ENCODE results near the gene FRMPD4. TPM values are rescaled to one million over a fixed set of nuclear protein-coding genes. Genes with fewer than 3 reads are reported as not detected.

The FRMPD4 gene
- total RNA-seq, 1 experiment from 2014 or later: 1.4 TPM

DNA sequence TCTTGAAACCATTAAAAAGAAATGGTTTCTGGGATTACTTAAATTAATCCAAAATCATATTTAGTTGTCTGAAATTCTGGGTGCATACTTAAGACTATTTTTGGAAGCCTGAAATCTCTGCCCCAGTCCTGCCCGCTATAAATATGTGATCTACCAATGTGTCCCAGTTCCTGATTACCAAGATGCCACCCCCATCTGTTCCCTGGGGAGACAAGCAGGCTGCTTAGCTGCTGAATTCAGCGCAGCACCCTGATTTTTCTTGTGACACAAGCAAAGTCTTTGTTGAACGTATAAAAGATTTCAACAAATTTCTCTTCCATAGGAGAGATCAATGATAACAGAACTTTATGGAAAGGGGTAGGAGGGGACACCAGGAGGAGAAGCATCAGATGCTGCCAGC, 552.4 kb downstream of the FRMPD4 start:
- CTCF ChIA-PET: interaction anchor here (2.5 kb wide), 1 partner anchor 193 kb away, joined by 5 read pairs; no protein-coding TSS in a partner anchor

DNA sequence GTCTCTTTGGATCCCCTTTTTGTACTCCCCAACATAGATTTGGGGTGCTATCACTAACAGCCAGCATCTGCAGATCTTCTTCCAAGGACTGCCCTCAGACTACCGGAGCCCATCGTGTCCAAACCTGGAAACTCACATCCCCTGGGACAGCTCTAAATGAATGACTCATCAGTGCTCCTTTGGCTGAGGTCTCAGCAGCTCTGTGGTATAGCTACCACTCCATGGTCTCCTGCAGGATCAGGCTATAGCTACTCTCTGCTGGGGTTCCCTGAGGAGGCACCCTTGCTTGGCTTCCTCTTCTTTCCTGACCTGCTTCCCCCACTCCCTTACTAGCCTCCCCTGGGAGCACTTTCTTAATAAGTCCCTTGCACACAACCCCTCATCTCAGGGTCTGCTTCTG, 555.5 kb downstream of the FRMPD4 start:
- Mint-ChIP-seq H3K4me3 (no peak overlapping the region), H3K27me3 (ENCODE audit: low read depth) (no peaks in the 10 kb centered on the region), H3K27ac (no peak overlapping the region), H3K36me3 (no peaks in the 10 kb centered on the region), H3K4me1 (no peaks in the 10 kb centered on the region), H3K9me3 (no peaks in the 10 kb centered on the region)
- CTCF ChIA-PET: interaction anchor here (1.8 kb wide), 1 partner anchor 196 kb away, joined by 5 read pairs; no protein-coding TSS in a partner anchor
- ATAC-seq (no peak), DNase-seq (ENCODE audit: low spot score) (no peak)
- POLR2A ChIA-PET: no interaction called here
- TF ChIP-seq ZNF416 (CRISPR knock-in tag; IDR thresholded peaks at IDR 0.05) (no peak), SMAD3 (CRISPR knock-in tag; IDR thresholded peaks at IDR 0.05; ENCODE audit: borderline replicate concordance) (no peak), TEAD1 (CRISPR knock-in tag; IDR thresholded peaks at IDR 0.05) (no peak), SP1 (CRISPR knock-in tag; conservative IDR thresholded peaks at IDR 0.05) (no peak), ZNF671 (CRISPR knock-in tag; IDR thresholded peaks at IDR 0.05) (no peak)
- TF ChIP-seq, protein P1, sequence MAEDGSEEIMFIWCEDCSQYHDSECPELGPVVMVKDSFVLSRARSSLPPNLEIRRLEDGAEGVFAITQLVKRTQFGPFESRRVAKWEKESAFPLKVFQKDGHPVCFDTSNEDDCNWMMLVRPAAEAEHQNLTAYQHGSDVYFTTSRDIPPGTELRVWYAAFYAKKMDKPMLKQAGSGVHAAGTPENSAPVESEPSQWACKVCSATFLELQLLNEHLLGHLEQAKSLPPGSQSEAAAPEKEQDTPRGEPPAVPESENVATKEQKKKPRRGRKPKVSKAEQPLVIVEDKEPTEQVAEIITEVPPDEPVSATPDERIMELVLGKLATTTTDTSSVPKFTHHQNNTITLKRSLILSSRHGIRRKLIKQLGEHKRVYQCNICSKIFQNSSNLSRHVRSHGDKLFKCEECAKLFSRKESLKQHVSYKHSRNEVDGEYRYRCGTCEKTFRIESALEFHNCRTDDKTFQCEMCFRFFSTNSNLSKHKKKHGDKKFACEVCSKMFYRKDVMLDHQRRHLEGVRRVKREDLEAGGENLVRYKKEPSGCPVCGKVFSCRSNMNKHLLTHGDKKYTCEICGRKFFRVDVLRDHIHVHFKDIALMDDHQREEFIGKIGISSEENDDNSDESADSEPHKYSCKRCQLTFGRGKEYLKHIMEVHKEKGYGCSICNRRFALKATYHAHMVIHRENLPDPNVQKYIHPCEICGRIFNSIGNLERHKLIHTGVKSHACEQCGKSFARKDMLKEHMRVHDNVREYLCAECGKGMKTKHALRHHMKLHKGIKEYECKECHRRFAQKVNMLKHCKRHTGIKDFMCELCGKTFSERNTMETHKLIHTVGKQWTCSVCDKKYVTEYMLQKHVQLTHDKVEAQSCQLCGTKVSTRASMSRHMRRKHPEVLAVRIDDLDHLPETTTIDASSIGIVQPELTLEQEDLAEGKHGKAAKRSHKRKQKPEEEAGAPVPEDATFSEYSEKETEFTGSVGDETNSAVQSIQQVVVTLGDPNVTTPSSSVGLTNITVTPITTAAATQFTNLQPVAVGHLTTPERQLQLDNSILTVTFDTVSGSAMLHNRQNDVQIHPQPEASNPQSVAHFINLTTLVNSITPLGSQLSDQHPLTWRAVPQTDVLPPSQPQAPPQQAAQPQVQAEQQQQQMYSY (CRISPR knock-in tag; IDR thresholded peaks at IDR 0.05): no peak
- TF ChIP-seq, protein P2, sequence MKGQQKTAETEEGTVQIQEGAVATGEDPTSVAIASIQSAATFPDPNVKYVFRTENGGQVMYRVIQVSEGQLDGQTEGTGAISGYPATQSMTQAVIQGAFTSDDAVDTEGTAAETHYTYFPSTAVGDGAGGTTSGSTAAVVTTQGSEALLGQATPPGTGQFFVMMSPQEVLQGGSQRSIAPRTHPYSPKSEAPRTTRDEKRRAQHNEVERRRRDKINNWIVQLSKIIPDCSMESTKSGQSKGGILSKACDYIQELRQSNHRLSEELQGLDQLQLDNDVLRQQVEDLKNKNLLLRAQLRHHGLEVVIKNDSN (CRISPR knock-in tag; IDR thresholded peaks at IDR 0.05): no peak
- TF ChIP-seq, protein P3, sequence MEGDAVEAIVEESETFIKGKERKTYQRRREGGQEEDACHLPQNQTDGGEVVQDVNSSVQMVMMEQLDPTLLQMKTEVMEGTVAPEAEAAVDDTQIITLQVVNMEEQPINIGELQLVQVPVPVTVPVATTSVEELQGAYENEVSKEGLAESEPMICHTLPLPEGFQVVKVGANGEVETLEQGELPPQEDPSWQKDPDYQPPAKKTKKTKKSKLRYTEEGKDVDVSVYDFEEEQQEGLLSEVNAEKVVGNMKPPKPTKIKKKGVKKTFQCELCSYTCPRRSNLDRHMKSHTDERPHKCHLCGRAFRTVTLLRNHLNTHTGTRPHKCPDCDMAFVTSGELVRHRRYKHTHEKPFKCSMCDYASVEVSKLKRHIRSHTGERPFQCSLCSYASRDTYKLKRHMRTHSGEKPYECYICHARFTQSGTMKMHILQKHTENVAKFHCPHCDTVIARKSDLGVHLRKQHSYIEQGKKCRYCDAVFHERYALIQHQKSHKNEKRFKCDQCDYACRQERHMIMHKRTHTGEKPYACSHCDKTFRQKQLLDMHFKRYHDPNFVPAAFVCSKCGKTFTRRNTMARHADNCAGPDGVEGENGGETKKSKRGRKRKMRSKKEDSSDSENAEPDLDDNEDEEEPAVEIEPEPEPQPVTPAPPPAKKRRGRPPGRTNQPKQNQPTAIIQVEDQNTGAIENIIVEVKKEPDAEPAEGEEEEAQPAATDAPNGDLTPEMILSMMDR (IDR thresholded peaks at IDR 0.05): no peak
- TF ChIP-seq, protein P4, sequence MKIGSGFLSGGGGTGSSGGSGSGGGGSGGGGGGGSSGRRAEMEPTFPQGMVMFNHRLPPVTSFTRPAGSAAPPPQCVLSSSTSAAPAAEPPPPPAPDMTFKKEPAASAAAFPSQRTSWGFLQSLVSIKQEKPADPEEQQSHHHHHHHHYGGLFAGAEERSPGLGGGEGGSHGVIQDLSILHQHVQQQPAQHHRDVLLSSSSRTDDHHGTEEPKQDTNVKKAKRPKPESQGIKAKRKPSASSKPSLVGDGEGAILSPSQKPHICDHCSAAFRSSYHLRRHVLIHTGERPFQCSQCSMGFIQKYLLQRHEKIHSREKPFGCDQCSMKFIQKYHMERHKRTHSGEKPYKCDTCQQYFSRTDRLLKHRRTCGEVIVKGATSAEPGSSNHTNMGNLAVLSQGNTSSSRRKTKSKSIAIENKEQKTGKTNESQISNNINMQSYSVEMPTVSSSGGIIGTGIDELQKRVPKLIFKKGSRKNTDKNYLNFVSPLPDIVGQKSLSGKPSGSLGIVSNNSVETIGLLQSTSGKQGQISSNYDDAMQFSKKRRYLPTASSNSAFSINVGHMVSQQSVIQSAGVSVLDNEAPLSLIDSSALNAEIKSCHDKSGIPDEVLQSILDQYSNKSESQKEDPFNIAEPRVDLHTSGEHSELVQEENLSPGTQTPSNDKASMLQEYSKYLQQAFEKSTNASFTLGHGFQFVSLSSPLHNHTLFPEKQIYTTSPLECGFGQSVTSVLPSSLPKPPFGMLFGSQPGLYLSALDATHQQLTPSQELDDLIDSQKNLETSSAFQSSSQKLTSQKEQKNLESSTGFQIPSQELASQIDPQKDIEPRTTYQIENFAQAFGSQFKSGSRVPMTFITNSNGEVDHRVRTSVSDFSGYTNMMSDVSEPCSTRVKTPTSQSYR (CRISPR knock-in tag; IDR thresholded peaks at IDR 0.05): no peak

More for the DNA sequence above, 552.4 kb downstream of the FRMPD4 start:
- TF ChIP-seq, protein P5, sequence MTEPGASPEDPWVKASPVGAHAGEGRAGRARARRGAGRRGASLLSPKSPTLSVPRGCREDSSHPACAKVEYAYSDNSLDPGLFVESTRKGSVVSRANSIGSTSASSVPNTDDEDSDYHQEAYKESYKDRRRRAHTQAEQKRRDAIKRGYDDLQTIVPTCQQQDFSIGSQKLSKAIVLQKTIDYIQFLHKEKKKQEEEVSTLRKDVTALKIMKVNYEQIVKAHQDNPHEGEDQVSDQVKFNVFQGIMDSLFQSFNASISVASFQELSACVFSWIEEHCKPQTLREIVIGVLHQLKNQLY (CRISPR knock-in tag; IDR thresholded peaks at IDR 0.05): no peak
- TF ChIP-seq GTF2I (CRISPR knock-in tag; conservative IDR thresholded peaks at IDR 0.05) (no peak), RELA (CRISPR knock-in tag; IDR thresholded peaks at IDR 0.05; ENCODE audit: borderline replicate concordance) (no peak)
- TF ChIP-seq, protein P6, sequence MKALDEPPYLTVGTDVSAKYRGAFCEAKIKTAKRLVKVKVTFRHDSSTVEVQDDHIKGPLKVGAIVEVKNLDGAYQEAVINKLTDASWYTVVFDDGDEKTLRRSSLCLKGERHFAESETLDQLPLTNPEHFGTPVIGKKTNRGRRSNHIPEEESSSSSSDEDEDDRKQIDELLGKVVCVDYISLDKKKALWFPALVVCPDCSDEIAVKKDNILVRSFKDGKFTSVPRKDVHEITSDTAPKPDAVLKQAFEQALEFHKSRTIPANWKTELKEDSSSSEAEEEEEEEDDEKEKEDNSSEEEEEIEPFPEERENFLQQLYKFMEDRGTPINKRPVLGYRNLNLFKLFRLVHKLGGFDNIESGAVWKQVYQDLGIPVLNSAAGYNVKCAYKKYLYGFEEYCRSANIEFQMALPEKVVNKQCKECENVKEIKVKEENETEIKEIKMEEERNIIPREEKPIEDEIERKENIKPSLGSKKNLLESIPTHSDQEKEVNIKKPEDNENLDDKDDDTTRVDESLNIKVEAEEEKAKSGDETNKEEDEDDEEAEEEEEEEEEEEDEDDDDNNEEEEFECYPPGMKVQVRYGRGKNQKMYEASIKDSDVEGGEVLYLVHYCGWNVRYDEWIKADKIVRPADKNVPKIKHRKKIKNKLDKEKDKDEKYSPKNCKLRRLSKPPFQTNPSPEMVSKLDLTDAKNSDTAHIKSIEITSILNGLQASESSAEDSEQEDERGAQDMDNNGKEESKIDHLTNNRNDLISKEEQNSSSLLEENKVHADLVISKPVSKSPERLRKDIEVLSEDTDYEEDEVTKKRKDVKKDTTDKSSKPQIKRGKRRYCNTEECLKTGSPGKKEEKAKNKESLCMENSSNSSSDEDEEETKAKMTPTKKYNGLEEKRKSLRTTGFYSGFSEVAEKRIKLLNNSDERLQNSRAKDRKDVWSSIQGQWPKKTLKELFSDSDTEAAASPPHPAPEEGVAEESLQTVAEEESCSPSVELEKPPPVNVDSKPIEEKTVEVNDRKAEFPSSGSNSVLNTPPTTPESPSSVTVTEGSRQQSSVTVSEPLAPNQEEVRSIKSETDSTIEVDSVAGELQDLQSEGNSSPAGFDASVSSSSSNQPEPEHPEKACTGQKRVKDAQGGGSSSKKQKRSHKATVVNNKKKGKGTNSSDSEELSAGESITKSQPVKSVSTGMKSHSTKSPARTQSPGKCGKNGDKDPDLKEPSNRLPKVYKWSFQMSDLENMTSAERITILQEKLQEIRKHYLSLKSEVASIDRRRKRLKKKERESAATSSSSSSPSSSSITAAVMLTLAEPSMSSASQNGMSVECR (CRISPR knock-in tag; IDR thresholded peaks at IDR 0.05; ENCODE audit: borderline replicate concordance): no peak
- TF ChIP-seq, protein P7, sequence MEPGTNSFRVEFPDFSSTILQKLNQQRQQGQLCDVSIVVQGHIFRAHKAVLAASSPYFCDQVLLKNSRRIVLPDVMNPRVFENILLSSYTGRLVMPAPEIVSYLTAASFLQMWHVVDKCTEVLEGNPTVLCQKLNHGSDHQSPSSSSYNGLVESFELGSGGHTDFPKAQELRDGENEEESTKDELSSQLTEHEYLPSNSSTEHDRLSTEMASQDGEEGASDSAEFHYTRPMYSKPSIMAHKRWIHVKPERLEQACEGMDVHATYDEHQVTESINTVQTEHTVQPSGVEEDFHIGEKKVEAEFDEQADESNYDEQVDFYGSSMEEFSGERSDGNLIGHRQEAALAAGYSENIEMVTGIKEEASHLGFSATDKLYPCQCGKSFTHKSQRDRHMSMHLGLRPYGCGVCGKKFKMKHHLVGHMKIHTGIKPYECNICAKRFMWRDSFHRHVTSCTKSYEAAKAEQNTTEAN (CRISPR knock-in tag; IDR thresholded peaks at IDR 0.05): no peak
- no peak for ATAC-seq
- Mint-ChIP-seq H3K27me3 (ENCODE audit: low read depth) (no peaks in the 10 kb centered on the region), H3K27ac (no peak overlapping the region), H3K36me3 (peaks cover 10% of the 10 kb centered on the region), H3K9me3 (peaks cover 15% of the 10 kb centered on the region), H3K4me1 (no peaks in the 10 kb centered on the region), H3K4me3 (no peak overlapping the region)
- POLR2A ChIA-PET: no interaction called here
- no peak for DNase-seq (ENCODE audit: low spot score)

Measured in WTC11 (cell line).